ENCODE results near the gene GRIFIN.

Gene GRIFIN

DNA sequence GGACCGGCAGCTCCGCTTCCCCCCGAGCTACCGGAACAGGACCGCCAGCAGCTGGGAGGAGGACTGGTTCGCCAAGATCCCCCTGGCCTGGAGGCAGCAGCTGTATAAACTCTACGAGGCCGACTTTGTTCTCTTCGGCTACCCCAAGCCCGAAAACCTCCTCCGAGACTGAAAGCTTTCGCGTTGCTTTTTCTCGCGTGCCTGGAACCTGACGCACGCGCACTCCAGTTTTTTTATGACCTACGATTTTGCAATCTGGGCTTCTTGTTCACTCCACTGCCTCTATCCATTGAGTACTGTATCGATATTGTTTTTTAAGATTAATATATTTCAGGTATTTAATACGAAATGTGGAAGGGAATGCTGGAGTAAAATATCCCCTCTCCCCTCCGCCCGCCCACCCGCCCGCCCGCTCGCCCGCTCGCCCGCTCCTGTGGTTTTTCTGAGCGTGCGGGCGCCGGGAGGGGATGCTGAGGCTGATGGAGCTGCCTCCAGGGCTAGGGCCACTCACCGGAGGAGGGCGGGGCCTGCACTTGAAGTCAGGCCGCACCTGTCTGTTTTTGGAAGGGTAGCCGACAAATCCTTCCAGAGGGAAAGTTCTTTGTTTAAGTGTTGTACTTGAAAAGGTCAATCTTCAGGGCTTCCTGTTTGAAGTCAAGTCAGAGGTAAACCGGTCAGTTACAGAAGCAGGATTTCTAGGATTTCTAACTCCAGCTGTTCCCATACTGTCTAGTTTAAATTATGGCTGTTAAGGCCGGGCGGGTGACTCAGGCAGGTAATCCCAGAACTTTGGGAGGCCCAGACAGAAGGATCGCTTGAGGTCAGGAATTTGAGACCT, 42.3 kb downstream of the GRIFIN start:
- H3F3A ChIP-seq (ENCODE audit: control insufficient read depth, insufficient read depth) = no peaks in the 10 kb centered on the region
- peaks cover 5% of the 10 kb centered on the region; the same call in 1 of the 2 replicates for H4K20me1 ChIP-seq (ENCODE audit: control insufficient read depth, insufficient read depth, low read depth, low read length)
- no peaks in the 10 kb centered on the region for H3K27me3 ChIP-seq (ENCODE audit: control insufficient read depth, low read length)
- no peak overlapping the region for H3K27ac ChIP-seq (ENCODE audit: low read depth, low read length)
- no peaks in the 10 kb centered on the region for H3K36me3 ChIP-seq (ENCODE audit: control insufficient read depth, low read length)
- no peaks in the 10 kb centered on the region for H3K4me1 ChIP-seq (ENCODE audit: control insufficient read depth, low read length)
- H3K4me2 ChIP-seq (ENCODE audit: low read length) = no peak overlapping the region
- no peaks in the 10 kb centered on the region for H3K9me3 ChIP-seq (ENCODE audit: control insufficient read depth, insufficient read depth, low read length)
- no peak overlapping the region for H3K4me3 ChIP-seq (ENCODE audit: low read length)
- H3K79me2 ChIP-seq (ENCODE audit: control insufficient read depth, low read length) = no peaks in the 10 kb centered on the region
- H3K9me2 ChIP-seq (replicated peaks; ENCODE audit: control insufficient read depth, low read length) = no peaks in the 10 kb centered on the region
- TF ChIP-seq, protein P1, sequence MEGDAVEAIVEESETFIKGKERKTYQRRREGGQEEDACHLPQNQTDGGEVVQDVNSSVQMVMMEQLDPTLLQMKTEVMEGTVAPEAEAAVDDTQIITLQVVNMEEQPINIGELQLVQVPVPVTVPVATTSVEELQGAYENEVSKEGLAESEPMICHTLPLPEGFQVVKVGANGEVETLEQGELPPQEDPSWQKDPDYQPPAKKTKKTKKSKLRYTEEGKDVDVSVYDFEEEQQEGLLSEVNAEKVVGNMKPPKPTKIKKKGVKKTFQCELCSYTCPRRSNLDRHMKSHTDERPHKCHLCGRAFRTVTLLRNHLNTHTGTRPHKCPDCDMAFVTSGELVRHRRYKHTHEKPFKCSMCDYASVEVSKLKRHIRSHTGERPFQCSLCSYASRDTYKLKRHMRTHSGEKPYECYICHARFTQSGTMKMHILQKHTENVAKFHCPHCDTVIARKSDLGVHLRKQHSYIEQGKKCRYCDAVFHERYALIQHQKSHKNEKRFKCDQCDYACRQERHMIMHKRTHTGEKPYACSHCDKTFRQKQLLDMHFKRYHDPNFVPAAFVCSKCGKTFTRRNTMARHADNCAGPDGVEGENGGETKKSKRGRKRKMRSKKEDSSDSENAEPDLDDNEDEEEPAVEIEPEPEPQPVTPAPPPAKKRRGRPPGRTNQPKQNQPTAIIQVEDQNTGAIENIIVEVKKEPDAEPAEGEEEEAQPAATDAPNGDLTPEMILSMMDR (IDR thresholded peaks at IDR 0.05; ENCODE audit: low read depth, low read length, poor library complexity, severe bottlenecking) = no peak
- TF ChIP-seq EZH2phosphoT487 (IDR thresholded peaks at IDR 0.05; ENCODE audit: borderline replicate concordance, low read length) = no peak

DNA sequence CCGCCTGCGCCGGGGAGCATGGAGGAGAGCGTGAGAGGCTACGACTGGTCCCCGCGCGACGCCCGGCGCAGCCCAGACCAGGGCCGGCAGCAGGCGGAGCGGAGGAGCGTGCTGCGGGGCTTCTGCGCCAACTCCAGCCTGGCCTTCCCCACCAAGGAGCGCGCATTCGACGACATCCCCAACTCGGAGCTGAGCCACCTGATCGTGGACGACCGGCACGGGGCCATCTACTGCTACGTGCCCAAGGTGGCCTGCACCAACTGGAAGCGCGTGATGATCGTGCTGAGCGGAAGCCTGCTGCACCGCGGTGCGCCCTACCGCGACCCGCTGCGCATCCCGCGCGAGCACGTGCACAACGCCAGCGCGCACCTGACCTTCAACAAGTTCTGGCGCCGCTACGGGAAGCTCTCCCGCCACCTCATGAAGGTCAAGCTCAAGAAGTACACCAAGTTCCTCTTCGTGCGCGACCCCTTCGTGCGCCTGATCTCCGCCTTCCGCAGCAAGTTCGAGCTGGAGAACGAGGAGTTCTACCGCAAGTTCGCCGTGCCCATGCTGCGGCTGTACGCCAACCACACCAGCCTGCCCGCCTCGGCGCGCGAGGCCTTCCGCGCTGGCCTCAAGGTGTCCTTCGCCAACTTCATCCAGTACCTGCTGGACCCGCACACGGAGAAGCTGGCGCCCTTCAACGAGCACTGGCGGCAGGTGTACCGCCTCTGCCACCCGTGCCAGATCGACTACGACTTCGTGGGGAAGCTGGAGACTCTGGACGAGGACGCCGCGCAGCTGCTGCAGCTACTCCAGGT, 43.1 kb downstream of the GRIFIN start:
- H3K27ac ChIP-seq (ENCODE audit: low read depth, low read length) = no peak overlapping the region
- TF ChIP-seq EZH2phosphoT487 (IDR thresholded peaks at IDR 0.05; ENCODE audit: borderline replicate concordance, low read length) = no peak
- TF ChIP-seq, protein P1 (IDR thresholded peaks at IDR 0.05; ENCODE audit: low read depth, low read length, poor library complexity, severe bottlenecking) = no peak
- H3K79me2 ChIP-seq (ENCODE audit: control insufficient read depth, low read length) = no peaks in the 10 kb centered on the region
- no peaks in the 10 kb centered on the region for H3K27me3 ChIP-seq (ENCODE audit: control insufficient read depth, low read length)
- H3K9me3 ChIP-seq (ENCODE audit: control insufficient read depth, insufficient read depth, low read length) = no peaks in the 10 kb centered on the region
- H3K36me3 ChIP-seq (ENCODE audit: control insufficient read depth, low read length) = no peaks in the 10 kb centered on the region
- H3F3A ChIP-seq (ENCODE audit: control insufficient read depth, insufficient read depth) = no peaks in the 10 kb centered on the region
- H3K4me2 ChIP-seq (ENCODE audit: low read length) = no peak overlapping the region
- H3K4me1 ChIP-seq (ENCODE audit: control insufficient read depth, low read length) = no peaks in the 10 kb centered on the region
- no peaks in the 10 kb centered on the region; the same call in 1 of the 2 replicates for H4K20me1 ChIP-seq (ENCODE audit: control insufficient read depth, insufficient read depth, low read depth, low read length)
- H3K9me2 ChIP-seq (replicated peaks; ENCODE audit: control insufficient read depth, low read length) = no peaks in the 10 kb centered on the region
- no peak overlapping the region for H3K4me3 ChIP-seq (ENCODE audit: low read length)

DNA sequence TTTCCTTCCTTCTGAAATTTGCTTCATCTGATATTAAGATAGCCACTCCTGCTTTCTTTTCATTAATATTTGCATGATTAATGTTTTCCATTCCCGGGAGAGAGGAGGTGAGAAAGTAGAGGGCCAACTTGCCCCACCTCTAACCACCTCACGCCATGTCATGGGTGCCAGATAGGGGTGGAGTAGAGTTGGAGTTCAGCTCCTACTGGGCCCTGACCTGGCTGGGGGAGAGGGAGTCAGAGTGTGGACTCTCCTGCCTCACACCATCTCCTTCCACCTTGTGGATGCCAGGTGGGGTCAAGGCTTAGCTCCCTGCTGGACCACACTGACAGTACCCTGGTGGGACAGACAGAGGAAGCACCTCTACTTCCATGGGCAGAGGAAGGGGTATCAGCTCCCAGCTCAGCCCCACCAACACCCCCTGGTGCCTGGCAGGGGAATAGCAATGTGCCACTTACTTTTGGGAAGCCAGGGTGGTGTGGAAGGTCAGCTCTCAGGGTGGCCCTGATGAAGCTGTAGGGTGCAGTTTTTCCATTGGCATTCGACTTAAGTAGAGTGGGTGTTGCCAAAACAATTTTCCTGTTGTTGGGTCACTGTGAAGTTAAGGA, 44.8 kb downstream of the GRIFIN start:
- Histone ChIP-seq H3K4me3 (ENCODE audit: low read length) (no peak overlapping the region), H3K27ac (ENCODE audit: low read depth, low read length) (no peak overlapping the region), H3K36me3 (ENCODE audit: control insufficient read depth, low read length) (no peaks in the 10 kb centered on the region), H3K9me2 (replicated peaks; ENCODE audit: control insufficient read depth, low read length) (no peaks in the 10 kb centered on the region), H4K20me1 (ENCODE audit: control insufficient read depth, insufficient read depth, low read depth, low read length) (no peaks in the 10 kb centered on the region; the same call in 1 of the 2 replicates), H3F3A (ENCODE audit: control insufficient read depth, insufficient read depth) (no peaks in the 10 kb centered on the region), H3K9me3 (ENCODE audit: control insufficient read depth, insufficient read depth, low read length) (no peaks in the 10 kb centered on the region), H3K27me3 (ENCODE audit: control insufficient read depth, low read length) (no peaks in the 10 kb centered on the region), H3K4me1 (ENCODE audit: control insufficient read depth, low read length) (no peaks in the 10 kb centered on the region), H3K79me2 (ENCODE audit: control insufficient read depth, low read length) (no peaks in the 10 kb centered on the region), H3K4me2 (ENCODE audit: low read length) (no peak overlapping the region)
- TF ChIP-seq EZH2phosphoT487 (IDR thresholded peaks at IDR 0.05; ENCODE audit: borderline replicate concordance, low read length) = no peak
- TF ChIP-seq, protein P1 (IDR thresholded peaks at IDR 0.05; ENCODE audit: low read depth, low read length, poor library complexity, severe bottlenecking) = peak; percentile 97
